KG1 (cell line): ENCODE data around the gene CORO1C.

Experiments
- DNase-seq: peaks from one replicate; lab custom pipeline; 2025; lab: John Stamatoyannopoulos, UW

The CORO1C gene

DNA sequence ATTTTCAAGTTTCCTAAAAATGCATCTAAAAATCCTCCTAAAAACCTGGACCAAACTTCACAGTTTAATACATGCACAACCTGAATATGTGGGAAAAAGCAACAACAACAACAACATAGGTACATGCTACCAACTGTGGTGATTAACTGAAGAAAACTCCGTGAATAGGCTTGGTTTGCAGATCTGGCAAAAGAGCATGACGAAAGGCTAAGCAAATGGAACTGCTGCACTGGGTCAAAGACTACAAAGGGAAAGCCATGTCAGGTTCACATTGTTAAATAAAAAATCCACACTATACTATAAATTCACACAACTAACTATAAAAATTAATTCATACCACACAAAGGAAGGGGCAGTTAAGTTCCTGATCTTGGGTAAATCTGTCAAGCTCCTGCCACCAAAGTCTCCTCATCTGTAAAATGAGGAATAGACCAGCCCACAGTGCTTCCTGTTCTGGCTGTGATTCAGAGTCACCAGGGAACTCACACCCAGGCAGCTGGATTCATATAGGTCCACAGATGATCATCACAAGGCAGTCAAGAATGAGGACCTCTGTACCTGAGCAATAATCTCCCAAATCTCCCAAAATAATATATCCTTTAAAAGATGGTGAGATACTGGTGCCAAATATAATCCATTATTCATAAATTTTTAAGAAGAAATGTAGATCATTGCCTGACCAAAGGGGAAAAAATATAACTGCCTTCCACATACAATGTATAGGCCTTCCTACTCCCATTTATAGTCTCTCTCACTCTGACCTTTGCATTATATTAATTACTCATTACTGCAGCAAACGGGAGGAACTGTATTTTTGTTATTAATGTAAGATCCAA, 7.0 kb downstream of the CORO1C start:
- DNase-seq, result no peak

DNA sequence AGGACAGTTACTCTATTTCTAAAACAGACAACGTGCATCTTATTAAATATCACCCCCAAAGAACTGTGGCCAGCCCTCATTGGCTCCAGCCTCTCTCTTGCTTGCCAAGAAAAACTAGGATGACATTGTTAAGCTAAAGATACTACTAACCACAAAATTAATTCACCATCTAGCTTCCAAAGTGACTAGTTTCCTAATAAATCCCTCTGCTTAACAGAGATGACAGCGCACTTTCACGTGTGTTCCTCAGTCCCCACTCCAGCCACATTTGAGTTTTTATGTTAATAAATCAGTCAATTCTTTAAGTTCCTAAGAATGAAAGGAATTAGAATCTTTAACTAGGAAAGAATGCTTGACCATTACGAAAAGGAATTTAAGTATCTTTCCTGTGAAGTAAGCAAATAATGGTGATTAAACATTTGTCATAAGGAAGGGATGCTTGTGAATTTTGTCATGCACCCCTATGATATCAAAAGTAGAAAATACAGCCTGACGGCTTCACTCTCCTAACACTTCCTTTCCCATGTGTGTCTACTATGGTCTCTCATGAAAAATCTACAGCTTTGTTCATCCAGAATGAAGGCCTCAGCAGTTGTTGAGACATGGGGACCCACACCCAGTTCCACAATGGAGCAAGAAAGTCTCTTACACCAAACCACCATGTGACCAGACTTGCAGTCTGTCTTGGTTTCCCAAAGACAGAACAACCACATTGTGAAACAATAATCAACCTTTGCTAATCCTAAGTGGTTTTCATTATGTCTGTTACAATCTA, 8.1 kb downstream of the CORO1C start:
- no peak for DNase-seq

DNA sequence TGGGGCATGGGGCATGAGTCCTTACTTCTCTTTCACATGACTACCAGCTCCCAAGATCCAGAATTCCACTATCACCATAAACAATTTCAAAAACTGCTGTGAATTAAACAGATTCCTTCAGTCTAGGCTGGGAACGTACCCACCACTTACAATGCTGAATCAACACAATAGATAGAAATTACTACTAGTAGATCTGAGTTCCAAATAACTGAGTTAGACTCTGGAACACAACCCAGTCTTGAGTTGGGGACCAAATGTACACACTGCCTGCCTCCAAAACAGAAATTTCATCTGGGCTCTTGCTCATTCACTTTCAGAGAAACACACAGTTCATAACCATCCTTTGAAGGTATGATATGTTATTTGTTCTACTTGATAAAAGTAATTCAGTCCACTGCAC, 8.9 kb downstream of the CORO1C start:
- no peak for DNase-seq

DNA sequence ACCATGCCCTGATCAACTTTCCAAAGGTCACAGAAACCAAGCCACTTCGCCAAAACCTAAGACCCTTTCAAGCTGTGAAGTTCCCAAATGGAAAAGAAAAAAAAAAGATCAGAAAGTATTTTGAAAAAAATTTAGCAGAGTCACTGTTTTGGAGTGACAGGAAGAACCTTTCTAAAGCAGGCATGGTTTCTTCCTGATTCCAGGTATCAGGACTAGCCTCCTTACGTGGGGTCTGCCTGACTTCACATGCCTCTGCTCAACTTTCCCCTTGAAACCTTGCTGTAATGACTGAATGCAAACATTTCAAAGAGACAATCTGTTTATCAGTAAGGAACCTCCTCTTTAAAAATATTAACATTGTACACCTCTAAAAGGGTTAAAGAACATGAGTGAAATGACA, 9.5 kb downstream of the CORO1C start:
- no peak for DNase-seq

DNA sequence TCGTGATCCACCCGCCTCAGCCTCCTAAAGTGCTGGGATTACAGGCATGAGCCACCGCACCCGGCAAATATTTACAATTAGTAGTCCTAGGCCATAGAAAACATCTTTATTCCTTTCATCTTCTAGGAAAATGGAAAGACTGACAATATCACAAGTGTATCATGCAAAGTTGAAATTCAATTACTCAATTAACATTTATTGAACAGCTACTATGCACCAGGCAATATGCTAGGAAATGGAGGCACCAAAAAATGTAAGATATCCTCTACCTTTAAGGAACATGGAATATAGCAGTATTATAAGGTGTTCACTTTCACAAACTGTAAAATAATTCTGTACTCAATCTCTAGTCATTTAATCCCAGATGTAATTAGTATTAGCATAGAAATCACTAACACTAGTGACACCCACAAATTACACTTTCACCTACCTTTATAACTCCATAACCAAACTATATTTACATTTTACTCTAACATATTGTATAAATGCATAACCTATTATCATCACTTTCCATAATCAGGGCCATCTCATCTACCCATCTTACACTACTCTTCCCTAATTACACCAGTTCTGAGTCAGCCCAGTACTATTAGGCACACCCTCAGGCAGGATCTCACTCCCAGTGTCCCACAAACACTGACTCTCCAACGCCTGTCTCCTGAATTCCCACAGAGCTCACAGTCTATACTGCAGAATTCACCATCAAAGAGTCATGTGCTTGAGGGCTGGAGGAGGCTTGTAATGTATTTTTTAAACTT, 10.4 kb downstream of the CORO1C start:
- DNase-seq, result no peak

DNA sequence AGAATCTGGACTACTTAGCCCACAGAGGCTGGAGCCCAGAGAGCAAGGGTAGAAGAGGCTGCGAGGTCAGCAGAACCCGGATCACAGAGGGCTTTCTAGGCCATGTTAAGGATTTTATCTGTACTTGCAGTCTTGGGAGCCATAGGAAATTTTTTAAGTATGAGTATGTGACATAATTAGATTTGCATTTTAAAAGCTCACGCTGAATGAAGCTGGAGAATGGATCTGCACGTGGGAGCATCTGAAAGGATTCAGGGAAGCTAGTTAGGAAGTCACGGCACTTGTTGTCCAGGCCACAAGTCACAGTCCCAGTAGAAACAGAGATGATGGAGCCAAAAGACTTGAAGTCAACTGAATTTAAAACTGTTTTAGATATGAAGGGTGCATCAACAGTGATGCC, 14.1 kb downstream of the CORO1C start:
- no peak for DNase-seq

DNA sequence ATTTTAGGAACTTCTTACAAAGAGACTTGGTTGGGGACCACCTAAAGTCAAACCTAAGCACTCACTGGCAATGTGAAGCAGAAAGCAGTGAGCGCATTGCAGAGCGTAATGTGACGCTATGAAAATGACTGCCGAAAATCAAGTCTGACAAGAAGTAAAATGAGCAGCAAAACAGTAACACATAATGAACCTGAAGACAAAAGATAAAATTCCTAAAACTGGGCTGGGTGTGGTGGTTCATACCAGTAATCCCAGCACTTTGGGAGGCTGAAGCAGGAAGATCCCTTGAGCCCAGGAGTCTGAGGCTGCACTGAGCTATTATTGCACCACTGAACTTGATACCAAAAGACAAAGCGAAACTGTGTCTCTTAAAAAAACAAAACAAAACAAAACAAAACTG, 16.5 kb downstream of the CORO1C start:
- DNase-seq, result no peak

DNA sequence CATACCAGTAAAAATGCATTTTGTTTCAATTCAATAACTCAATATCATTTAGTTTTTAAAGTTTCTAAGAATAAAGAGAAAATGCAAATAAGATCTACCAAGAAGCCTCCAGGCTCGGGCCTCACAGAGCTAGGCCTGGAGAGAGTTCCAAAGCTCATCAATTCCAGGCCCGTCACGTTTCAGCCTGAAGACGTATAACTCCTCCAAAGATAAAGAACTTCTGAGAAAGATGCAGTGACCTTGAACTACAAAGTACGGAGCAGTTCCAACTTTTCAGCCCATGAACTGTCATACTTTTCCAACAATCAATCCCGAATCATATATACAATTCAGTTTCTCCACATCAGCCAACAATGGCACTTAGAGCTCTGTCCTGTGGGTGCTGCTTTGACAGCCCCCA, 17.8 kb downstream of the CORO1C start:
- no peak for DNase-seq

DNA sequence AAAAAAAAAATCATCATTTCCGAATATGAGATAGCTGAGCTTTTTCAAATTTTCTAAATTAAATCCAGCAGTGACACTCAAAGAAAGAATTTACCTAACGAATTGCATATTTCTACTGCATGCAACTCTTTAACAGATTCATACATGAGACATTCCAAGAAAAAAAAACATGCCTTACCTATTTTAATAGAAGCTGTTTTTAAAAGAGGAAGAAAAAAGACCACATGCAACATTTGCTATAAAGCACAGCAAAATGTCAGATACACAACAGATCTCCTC, 18.5 kb downstream of the CORO1C start:
- no peak for DNase-seq

DNA sequence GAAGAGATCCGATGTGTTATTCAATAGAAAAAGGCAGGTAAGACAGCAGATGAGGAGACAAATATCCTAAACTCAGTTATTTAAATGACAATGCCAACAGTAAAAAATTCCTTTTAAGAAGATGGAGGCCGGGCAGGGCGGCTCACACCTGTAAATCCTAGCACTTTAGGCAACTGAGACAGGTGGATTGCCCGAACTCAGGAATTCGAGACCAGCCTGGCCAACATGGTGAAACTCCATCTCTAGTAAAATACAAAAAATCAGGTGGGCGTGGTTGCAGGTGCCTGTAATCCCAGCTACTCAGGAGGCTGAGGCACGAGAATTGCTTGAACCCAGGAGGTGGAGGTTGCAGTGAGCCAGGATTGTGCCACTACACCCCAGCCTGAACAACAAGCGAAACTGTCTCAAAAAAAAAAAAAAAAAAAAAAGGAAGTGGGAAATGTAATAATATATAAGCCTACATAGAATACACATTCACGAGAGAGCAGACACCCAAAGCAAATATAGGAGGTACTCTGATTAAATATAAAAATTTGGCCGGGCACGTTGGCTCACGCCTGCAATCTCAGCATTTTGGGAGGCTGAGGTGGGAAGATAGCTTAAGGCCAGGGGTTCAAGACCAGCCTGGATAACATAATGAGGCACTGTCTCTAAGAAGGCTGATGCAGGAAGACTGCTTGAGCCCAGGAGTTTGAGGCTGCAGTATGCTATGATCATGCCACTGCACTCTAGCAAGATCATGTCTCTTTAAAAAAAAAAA, 19.0 kb downstream of the CORO1C start:
- DNase-seq, result no peak

DNA sequence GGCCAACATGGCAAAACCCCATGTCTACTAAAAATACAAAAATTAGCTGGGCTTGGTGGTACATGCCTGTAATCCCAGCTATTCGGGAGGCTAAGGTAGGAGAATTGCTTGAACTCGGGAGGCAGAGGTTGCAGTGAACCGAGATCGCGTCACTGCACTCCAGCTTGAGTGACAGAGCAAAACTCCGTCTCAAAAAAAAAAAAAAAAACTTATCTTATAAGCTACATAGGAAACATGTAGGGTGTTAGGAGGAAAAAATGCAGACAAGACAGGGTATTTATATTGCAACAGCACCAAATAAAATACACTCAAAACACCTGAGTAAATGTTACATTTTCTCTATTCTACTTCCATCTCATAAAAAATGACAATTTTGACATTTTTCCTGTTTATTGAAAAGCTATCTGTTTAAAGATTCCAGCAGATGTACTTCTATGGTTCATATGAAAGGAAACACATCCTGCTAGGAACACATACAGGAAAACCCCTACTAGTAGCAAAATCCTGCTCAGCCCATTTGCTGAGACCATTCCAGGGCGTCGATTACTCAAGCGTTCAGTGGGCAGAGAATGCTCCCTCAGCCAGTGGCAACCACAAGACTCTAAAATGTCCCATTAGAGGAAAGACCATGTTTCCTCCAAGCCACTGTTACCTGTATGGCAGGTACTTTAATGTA, 19.7 kb downstream of the CORO1C start:
- no peak for DNase-seq

DNA sequence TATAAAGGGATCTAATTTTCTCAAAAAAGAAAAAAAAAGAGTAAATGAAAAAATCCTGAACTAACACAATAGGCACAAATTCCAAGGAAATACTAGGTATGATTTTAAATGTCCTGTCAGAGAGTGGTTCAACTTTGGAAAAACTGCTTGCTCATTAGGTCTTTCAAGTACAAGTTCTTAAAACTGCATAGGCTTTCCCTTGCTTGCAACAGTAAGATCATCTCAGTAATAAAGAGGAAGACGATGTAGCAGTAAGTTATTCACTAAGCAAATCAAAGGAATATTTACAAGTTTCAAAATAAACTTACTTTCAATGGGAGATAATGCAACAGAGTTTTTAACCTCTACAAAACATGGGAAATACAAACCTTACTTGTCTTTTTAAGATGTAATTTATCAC, 21.6 kb downstream of the CORO1C start:
- no peak for DNase-seq

DNA sequence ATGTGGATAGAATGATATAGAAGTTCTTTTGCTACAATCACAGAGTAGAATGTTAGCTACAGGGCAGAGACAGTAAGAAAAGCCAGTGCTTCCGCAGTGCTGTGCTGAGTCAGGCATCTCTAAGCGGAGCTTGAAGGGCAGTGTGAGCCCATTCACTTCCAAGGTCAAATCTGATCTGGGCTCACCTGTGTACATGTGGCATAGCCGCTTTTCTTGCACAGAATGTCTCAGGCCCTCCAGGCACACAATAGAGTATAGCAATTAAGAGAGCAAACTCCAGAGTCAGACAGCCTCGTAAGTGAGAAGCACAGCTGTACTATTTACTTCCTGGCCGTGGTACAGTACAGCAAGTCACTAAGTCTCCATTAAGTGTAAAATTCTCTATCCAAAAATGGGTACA, 26.8 kb downstream of the CORO1C start:
- DNase-seq, result no peak

DNA sequence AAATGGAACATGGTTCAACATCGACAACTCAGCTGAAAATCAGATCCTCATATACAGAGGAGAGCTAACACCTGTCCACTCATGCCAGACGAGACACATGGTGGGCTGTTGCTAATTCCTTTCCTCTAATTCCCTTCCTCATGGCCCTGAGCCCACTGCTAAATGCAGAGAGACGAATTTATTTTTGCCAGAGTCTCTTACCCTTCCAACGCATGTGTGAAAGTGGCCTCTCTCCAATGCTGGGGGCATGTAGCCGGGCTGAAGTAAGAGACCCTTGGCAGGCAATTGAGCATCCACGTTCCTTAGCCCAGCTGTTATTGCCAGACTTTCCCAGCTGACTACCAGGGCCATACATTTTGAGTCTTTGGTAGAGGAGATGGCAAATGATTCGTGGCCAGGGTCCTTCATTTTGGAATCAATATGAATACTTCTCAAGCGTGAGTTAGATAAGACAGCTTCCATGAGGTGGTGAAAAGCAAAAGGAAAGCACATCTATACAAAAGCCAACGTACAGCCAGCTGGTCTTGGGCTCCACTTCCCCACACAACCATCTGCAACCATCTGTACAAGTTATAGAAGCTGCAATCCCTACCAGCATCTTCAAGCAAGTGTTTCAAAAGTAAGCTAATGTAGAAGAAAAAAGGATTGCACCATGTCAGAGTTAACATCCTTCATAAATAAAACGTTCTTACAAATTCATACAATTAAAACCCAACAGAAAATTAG, 28.6 kb downstream of the CORO1C start:
- DNase-seq, result no peak

DNA sequence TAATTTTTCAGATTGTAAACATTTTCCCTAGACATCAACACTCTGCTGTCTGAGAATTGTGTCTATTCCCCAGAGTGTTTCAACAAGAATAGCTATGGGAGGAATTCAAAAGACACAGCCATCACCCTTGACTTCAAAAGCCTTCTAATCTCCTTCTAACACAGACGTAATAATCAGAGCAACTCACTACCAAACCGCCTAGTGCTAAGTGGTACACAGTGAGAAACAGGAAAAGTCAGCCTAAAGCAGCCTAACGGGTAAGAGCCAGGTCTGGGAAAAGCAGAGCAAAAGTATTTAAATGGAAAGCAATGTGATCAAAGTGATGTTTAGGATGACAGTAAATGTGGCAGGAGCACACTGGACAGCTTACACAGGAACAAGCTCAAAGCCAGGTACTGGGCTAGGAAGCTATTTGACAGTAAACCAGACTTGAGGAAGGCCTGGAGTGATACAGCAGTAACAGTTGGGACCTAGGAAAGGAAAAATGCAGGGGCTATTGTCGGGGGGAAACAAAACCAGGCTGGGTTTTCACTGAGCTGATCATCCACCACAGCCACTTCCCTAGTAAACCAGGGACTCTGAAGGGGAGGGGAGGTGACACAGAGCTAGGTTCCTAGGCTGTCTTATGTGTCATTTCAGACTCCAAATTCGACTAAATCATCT, 29.4 kb downstream of the CORO1C start:
- DNase-seq, result no peak

DNA sequence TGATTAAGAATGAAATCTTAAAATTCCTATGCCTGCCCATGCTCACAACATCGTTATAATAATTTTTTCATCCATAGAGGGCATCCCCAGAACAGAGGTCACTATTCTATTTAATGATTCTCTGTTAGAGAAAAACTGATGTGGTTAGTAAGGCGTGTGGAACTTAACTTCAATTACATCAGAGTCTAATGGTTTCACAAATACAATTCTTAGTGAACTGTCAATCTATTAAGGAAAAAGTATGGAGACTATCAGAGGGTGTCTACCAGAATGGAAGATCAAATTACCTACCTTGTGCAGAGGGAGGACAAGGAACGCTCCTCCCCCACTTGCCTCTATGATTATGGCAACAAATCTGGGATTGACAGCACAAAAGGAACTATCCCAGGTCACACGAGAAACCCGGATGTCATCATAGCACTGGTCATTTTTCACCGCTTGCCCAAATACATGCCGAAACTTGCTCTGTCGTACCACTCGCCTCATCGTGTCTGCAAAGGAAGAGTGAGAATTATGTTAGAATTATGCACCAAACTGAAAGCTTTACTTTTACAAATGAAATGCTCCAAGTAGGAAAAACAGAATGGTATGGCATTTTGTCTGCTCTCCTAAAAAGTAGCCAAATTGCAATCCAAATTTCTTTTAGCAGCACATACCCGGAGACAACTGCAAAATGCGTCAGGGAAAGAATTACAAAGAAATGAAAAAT, 30.3 kb downstream of the CORO1C start:
- DNase-seq, result no peak

DNA sequence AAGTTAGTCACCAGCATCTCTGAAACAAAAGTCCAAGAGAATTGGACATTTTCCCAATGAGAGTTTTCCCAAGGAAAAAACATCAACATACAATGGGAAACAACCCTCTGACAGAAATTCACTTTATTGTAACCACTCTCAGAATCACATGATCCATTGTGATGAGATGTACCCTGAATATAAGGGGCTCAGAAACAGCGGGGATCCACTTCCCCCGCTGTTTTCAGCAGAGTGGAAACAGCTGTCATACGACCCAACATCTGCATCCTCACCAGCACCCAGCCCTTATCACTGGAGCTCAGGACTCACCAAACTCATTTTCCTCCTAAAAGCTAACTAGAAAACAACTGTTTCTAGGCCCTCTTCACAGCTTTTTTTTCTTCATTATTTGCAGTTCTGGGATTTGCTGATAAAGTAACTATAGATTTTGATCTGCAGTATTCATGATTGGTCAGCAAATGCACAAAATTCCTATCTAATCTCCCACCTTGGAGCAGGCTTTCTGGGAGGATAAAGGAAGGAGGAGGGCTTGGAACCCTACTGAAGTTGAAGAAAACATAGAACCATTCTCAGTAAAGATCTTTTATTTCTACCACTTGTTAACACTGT, 31.3 kb downstream of the CORO1C start:
- no peak for DNase-seq

DNA sequence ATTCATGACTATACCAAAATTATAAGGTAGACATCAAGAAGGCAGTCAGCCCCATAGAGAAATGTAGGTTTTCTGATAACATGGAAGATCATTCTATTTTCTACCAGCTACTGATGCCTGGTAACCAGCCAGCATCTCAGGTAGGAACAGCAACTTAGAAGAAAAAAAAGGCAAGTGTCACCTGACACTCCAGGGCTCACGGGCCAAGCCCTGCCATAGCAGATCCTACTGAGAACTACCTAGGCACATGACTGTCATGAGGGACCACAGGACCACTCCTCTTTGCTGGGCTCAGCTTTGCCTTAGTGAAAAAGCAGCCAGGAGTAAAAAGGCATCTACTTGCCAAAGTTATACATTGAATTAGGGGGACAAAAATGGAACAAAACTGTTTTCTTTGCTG, 33.4 kb downstream of the CORO1C start:
- DNase-seq, result no peak

DNA sequence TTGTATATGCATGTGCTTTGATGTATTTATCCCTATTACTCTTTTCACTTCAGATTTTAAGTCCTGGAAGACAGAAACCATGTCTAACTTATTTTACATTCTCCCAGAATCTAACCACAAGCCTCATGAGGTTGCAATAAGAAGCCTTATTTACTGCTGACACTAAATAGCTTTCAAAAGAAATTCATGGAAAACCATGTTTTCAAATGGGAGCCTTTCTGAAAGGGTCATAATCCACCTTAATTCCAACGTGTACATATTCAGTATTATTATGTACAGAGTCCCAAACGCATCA, 34.4 kb downstream of the CORO1C start:
- DNase-seq, result no peak
